Measurements from ENCODE around the gene AOPEP. TPM values are rescaled to one million over a fixed set of nuclear protein-coding genes. Genes with fewer than 3 reads are reported as not detected.

Gene AOPEP
- total and polyA plus RNA-seq, 2 of the 13 experiments (the other 11 are each of a cell fraction or from before 2014, with no cell fraction given), result 22.2 to 41.6 TPM

GRCh38 chr9:95008151-95008771, 281.8 kb downstream of the AOPEP start (continued):
- peak; percentile 36; the same call in 1 of the 2 replicates for TF ChIP-seq ZNF281 (CRISPR knock-in tag; IDR thresholded peaks at IDR 0.05; ENCODE audit: borderline replicate concordance)
- peak; percentile 61 for TF ChIP-seq AGO2 (optimal IDR thresholded peaks at IDR 0.05; ENCODE audit: low read depth, low read length)
- 0 out of 2 replicates have a peak, but pooled peaks have one; percentile 46 for TF ChIP-seq ATF3 (CRISPR knock-in tag; IDR thresholded peaks at IDR 0.05)
- TF ChIP-seq LCORL (IDR thresholded peaks at IDR 0.05), result no peak
- TF ChIP-seq LCORL (CRISPR knock-in tag; IDR thresholded peaks at IDR 0.05), result peak; percentile 62; the same call in 1 of the 2 replicates
- TF ChIP-seq CREB3 (CRISPR knock-in tag; IDR thresholded peaks at IDR 0.05), result no peak
- TF ChIP-seq PPARG (CRISPR knock-in tag; conservative IDR thresholded peaks at IDR 0.05), result 0 out of 2 replicates have a peak, but pooled peaks have one; percentile 40
- TF ChIP-seq PHF21A (CRISPR knock-in tag; IDR thresholded peaks at IDR 0.05), result peak; percentile 79
- peak; percentile 37 for TF ChIP-seq CTCF (CRISPR knock-in tag; IDR thresholded peaks at IDR 0.05)
- TF ChIP-seq ZBTB7B (CRISPR knock-in tag; IDR thresholded peaks at IDR 0.05), result peak; percentile 90; the same call in 1 of the 2 replicates
- peak; percentile 62; the same call in 1 of the 2 replicates for TF ChIP-seq HMG20A (CRISPR knock-in tag; IDR thresholded peaks at IDR 0.05; ENCODE audit: borderline replicate concordance)
